HG03521 (cell line): ENCODE results near the gene MTHFD1.
A peak's percentile ranks its signal among the peaks of the same experiment; 100 is the strongest.

Source experiments
- ATAC-seq: cut with Tn5 transposase; IDR thresholded peaks from one replicate; pipeline ENCODE4 v1.9.1; 2021; ENCODE audit warnings: mild to moderate bottlenecking, moderate library complexity; ENCODE audit not compliant: unreplicated experiment

The MTHFD1 gene

DNA sequence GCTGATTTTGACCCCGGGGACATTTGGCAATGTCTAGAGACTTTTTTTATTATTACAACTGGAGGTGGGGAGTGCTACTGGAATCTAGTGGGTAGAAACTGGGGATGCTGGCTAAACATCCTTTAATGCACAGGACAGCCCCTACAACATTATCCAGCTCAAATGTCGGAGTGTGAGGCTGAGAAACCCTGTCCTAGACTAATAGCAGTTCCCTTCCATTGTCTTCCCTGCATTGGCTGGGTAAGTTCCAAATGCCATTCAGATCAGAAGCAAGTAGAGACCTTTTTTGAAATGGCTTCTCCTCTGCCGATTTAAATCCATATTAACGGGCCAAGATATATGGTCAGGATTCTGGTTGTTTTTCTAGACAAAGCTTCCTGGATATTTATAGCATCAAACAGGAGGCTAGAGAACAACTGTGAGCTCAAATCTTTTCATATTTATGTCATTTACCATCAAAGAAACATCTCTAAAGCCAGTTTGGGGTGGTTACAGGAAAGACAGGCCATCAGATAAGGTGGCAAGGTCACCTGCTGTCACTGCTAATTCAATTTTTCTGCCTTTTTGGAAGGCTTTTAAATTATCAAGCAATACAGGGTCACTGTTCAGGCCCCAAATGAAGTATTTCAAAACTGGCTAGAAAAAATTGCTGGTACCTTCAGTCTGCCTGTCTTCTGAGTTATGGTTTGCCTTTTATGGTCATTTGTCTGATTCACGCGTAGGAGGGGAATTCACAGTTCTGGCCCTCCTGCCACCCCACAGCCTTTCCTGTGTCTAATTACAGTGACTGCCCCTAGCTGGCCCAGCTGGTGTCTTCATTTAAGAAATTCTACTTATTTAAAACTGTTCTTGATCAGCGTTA is 57.1 kb downstream of the MTHFD1 start:
- peak; percentile 93 for ATAC-seq

DNA sequence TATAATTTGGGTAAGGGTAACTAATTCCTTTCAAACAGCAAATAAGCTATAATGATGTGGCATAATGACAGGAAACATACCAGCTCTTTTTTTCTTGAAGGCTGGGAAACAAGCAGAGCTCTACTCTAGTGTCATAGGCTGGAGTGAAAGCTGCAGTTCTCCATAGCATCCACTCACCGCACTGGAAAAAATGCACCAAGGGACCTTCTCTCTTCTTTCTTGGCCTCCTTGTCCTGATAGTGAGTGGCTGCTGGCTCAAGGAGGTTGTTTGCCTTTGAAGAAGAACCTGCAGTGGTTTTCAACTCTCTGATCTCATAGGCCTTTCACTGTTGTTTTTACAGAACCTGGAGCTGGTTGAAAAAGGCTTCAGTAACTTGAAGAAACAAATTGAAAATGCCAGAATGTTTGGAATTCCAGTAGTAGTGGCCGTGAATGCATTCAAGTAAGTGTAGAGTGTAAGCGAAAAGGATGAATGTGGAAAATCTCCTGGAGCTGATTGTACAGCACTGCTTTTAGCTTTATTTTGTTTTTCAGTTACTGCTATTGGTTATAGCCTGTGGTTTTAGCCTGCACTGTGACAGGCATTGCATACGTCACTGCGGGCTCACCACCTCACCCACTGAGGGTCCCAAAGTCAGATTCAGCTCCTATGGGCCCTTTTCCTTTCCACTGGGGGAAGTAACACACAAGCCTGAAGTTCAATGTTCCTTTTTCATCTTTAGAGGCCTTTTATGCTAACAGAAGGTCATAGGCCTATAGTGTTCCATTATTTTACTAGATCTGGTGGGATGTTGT is 59.9 kb downstream of the MTHFD1 start:
- no peak for ATAC-seq

DNA sequence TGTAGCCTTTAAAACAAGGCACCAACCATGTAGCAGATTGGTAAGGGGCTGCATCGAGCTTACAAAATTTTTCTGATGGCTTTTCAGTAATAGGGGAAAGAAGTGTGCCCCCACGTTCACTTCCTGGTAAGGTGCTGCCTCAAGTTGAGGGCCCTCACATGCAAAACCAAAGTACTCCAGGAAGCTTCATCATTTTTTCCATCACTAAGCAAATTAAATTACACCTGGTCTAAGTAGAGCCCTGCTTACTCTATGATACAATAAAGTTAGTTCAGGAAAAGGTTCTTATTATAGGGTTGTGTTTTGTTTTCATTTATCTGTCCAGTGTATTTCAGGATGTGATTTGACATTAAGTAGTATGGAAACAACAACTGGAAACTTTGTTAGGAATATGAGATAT is 62.1 kb downstream of the MTHFD1 start:
- ATAC-seq: no peak

DNA sequence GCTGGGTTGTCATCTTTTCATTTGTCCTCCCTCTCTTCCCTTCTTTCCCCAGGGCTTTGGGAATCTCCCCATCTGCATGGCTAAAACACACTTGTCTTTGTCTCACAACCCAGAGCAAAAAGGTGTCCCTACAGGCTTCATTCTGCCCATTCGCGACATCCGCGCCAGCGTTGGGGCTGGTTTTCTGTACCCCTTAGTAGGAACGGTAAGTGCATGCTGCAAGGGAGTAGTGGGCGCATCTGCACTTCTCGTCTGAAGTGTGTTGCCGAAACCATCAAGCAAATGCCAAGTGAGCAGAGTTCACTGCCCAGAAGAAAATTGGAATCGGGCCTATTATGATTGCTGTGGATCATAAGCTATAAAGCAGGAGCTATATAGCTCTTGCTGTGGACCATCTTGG is 66.5 kb downstream of the MTHFD1 start:
- ATAC-seq: no peak

DNA sequence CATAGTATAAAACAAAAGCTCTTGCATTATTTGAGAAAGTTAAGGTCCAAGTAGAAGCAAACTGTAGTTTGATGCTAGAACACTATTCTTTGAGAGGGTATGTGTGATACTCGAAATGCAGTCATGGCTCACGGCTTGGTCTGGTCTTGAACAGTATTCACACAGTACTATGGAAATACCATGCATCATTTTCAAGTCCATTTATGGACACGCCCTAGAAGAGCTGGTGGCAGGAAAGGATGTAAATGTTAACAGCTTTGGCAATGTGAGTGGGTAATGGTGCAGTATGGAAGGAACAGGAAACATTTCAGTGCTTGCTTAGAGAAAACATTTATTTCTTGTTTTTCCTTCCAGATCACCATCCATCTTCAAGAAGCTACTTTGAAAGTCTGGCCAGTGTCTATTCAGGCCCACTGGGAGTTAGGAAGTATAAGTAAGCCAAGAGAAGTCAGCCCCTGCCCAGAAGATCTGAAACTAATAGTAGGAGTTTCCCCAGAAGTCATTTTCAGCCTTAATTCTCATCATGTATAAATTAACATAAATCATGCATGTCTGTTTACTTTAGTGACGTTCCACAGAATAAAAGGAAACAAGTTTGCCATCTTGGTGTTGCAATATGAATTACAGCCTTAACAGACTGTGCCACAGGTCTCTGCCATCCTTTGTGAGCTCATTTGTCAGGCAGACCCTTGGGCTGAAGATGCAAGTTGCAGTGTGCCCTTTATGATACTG is 71.4 kb downstream of the MTHFD1 start:
- ATAC-seq: no peak

DNA sequence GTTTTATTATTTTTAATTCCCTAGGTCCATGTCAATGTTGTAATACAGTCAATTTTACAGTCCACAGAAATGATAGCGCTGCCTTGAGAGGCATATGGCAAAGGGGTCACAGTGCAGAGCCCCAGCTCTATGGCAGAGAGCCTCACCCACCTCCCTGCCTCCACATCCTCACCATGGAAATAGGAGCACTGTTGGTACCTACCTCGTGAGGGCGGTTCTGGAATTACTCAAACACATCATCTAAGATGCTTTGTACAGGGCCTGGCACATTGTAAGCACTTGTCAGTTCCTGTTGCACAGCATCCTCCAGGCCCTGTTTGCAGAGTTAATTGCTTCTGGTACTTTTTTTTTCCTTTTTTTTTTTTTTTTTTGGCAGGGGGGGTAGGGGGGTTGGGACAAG is 73.1 kb downstream of the MTHFD1 start:
- no peak for ATAC-seq

DNA sequence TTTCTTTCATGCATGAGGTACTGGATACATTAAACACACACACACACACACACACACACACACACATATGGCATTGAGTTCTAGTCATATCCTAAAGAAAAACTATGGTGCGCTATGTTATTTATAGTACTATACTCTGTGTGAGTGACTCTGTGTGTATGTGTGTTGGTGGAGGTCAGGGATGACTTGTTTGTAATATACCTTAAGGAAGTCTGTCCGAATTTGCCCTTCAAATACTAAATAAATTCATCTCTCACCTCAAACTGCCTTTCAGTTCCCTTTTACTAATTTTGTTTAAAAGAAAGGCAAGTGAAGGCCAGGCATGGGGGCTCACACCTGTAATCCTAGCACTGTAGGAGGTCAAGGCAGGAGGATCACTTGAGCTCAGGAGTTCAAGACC is 75.0 kb downstream of the MTHFD1 start:
- no peak for ATAC-seq

DNA sequence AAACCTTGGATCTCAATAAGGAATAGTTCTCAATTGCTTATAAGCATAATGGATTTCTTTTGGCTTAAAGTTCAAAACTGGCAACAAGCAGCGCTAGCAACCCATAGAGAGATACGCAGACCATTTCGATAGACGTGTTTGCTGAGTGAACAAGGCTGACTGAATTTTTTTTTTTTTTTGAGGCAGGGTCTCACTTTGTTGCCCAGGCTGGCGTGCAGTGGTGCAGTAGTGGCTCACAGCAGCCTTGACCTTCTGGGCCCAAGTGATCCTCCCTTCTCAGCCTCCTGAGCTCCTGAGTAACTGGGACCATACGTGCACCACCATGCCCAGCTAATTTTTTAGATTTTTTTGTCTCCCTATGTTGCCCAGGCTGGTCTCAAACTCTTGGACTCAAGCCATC is 75.7 kb downstream of the MTHFD1 start:
- no peak for ATAC-seq

DNA sequence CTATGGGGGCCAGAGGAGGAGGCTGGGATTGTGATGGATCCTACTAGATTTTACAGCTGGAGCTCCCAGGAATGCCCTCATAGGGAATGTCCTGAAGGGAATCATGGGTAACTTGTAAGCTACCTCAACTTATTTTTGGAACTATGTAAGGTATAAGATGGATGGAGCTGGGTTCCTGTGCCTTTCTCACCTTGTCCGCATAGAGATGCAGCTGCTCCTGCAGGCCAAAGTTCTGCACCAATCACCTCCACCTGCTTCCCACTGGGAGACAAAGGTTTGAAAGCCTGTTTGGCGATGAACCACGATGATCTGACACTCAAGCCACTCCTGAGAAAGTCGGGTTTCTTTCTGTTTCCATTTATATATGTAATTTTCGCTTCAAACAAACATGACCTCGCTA is 76.5 kb downstream of the MTHFD1 start:
- ATAC-seq: no peak

DNA sequence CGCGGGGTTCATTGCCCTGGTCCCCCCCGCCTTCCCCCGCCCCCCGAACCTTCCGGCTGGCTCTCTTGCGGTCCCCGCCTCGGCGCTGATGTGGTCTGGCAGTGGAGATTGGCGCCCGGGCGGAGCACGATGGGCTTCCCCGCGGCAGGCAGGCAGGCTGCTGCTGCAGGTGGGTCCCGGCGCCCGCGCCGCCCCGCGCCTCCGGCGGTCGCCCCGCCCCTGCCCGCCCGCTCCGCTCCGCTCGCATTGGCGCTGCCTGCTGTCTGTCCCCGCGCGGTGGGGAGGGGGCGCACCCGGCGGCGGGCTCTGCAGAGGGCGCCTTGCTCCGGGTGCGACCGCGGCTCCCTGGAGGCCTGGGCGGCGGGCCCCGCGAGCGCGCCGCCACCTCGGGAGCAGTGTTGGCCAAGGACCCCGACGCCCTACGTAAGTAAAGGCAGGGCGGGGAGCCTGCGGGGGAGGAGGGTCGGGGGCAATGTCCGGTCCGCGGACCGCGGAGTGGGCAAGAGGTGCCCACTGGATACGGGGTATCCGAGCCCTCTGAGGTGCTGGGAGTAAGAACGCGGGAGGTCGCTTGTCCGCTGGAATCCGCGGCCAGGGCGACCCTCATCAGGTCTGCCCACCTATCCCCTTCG is 77.2 kb downstream of the MTHFD1 start, which contains the start of gene AKAP5:
TSS of gene AKAP5 (plus strand) at position 309 of the 632 bp plus-strand sequence. CDS start 2,896 bp downstream, outside the sequence.
- peak; percentile 64 for ATAC-seq

DNA sequence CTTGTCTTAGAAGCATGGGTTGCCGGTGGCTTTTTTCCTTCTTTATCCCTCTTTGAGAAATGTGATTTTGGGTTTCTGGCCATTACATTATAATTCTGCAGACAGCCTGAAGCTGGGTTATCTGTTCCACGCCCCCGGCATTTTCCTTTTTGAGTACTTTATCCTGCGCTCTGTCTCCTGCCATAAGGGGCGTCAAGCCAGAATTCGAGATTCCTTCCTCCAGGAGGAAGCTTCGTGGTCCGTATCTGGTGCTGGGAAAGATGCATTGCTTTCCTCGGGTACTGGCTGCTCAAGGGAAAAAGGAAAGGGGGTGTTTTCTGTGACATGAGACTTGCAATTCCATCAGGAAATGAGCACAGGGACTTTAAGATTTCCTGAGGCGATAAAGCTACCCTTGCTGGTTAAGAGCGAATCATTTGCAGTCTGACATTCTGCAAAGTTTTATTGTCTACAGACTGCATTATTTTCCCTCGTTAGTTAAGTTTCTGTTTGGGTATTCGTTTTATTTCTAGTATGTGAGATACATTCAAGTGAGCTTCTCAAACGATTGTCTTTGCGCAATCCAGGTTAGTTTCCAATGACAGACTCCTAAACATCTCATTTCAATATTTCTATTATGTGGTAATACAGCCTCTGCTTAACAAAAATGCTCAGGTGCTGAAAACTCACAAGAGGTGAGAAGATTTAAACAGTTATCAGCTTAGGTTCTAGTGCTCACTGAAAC is 77.8 kb downstream of the MTHFD1 start:
- ATAC-seq: no peak

DNA sequence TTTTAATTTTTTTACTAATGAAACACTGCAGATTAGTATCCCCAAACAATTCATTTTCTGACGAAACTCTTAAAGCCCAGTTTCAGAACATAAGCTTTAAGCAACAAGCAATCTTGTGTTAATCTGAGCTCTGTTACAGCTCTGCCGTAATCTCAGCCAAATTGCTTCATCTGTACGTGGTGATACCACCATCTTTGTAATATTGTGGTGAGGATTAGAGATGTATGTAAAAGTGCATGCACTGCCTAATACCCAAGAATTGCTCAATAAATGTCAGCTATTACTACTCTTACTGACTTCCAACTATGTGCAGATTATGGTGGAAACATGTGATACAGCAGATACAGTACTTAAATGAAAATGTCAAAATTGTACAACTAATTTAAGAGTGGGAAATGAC is 78.9 kb downstream of the MTHFD1 start:
- no peak for ATAC-seq

DNA sequence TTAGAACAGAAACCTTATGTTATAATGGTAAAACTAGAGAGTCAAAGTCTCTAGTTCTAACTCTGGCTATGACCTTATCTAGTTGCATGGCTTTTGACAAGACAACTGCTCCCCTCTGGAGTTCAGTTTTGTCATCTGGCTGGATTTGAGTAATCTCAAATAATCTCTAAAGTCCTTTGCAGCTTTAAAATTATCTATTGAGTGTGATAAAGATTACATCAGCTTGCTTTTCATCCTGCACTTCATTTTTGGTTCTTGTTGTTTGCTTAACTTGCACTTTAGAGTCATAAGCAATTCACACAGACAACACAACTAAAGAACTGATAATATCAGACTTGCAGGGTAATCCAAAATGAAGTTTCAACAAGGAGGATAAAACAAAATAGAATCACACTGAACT is 79.4 kb downstream of the MTHFD1 start:
- no peak for ATAC-seq

DNA sequence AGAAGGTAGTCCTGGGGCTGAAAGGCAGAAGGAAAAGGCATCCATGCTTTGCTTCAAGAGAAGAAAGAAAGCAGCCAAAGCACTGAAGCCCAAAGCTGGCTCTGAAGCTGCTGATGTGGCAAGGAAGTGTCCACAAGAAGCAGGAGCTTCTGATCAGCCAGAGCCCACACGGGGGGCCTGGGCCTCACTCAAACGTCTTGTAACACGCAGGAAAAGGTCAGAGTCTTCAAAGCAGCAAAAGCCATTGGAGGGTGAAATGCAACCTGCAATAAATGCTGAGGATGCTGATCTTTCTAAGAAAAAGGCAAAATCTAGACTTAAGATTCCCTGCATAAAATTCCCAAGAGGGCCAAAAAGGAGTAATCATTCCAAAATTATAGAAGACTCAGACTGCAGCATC is 80.3 kb downstream of the MTHFD1 start:
- ATAC-seq: no peak

DNA sequence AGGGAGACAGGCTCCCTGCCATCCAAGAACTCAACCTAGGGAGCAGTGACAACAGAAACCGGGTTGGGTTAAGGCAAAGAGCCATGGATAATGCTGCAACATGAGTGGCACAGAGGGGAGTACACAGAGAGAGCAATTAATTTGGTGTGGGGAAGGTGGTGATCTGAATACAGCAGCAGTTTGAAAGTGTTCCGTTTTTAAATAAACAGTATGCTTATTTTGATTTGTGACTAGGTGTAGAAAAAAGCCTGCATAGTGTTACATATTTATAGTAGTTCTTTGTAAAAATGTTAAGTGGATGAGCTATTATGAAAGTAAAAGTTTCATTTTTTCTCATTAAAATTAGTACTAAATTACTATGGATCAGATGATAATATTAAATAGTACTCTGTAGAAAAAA is 85.9 kb downstream of the MTHFD1 start:
- ATAC-seq: no peak

DNA sequence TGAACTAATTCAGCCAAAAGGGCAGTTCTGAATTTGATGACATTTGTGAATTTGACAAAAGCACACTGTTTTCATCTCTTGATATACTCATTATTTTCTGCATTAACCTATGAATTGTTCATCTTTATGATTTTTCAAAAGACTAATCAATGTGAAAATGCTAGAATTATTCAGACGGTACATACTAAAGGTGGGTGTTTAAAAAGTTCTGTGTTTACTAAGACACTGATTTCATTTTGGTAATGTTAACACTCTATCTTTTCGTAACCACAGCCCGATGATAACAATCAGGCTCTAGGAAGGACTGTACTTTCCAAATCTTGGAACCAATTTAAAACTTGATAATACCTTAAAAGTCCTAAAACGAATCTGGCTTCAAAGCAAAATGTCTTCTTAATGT is 86.5 kb downstream of the MTHFD1 start:
- ATAC-seq: no peak

DNA sequence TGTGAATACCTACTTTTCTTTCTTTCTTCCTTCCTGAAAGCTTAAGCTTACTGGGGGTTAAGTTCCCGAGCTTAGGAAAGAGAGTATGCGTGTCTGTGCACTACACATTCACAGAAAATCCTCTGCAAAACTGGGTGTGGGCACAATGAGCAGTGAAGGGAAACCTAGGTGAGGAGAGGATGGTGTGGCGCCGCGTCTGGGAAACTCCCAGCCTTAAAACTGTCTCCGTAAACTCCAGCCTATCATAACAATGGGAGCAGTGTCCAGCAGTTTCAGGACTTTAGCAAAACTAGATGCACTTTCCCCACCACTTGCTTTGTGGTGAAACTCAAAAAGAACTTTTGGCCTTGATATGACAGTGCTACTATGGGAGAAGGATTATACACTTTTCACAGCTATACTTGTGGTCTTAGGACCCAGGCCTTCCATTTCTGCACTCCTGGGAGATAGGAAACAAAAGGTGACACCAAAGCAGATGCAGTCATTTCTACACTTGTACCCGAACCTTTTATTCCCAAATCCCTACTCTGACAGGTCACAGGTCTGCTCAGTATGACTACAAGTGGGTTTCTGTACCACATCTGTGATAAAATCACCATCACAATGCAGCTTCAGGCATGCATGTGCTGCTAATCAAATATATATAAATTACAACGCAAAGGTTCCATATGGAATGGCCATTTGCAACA is 87.6 kb downstream of the MTHFD1 start:
- ATAC-seq: no peak

DNA sequence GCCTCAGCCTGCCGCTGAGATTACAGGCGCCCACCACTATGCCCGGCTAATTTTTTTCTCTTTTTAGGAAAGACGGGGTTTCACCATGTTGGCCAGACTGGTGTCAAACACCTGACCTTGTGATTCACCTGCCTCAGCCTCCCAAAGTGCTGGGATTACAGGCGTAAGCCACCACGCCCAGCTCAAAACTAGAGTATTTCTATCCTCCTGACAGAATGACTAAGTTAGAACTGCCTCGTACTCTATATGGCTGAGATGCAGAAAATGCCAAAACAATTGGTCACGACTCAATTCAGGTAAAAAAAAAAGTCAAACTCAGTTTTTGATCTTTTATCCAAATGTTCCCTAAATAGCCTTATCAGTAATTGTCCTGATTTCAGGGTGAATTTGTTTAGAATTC is 88.3 kb downstream of the MTHFD1 start:
- ATAC-seq: no peak

DNA sequence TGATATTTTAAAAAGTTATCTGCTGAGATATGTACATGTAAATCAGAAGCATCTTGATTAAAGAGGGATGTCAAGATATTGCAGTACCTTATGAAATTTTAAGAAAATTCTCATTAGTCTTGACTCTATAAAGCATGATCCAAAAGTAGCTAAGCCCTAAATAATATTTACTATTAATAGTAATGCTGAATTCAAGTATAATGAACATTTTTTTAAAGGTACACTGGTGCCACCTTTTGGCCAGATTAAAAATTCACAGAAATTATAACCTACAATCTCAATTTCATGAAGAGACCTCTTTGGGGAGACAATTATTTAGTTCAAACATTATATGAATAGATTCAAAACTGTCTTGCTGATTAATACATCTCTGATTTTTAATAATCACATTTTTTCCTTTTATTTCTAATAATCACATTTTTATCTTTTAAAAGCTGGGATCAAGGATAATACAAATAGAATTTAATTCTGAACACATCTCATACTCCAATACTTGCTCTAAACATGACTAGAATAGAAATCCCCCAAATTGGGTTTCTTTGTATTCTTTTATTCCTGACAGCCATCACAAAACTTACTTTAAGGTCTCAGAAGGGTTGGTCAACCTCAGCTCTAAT is 90.6 kb downstream of the MTHFD1 start:
- no peak for ATAC-seq
